GM12865 (cell line): ENCODE data around the gene CHRNA5.

Experiments
- DNase-seq: peaks from one replicate; pipeline ENCODE4 v3.0.0; 2010; ENCODE audit warnings: low read depth
- H3K4me3 ChIP-seq: 2 replicates; pipeline ENCODE4 v1.5.1; 2011; ENCODE audit warnings: mild to moderate bottlenecking, low read depth, low read length, control low read depth
- TF ChIP-seq, protein P1 (sequence below): IDR thresholded peaks from 2 replicates; pipeline ENCODE4 v1.5.1; 2011; ENCODE audit warnings: low read length, control low read depth, low read depth, inconsistent platforms; ENCODE audit not compliant: insufficient read depth; ENCODE audit errors: missing control alignments

CHRNA5 gene

DNA sequence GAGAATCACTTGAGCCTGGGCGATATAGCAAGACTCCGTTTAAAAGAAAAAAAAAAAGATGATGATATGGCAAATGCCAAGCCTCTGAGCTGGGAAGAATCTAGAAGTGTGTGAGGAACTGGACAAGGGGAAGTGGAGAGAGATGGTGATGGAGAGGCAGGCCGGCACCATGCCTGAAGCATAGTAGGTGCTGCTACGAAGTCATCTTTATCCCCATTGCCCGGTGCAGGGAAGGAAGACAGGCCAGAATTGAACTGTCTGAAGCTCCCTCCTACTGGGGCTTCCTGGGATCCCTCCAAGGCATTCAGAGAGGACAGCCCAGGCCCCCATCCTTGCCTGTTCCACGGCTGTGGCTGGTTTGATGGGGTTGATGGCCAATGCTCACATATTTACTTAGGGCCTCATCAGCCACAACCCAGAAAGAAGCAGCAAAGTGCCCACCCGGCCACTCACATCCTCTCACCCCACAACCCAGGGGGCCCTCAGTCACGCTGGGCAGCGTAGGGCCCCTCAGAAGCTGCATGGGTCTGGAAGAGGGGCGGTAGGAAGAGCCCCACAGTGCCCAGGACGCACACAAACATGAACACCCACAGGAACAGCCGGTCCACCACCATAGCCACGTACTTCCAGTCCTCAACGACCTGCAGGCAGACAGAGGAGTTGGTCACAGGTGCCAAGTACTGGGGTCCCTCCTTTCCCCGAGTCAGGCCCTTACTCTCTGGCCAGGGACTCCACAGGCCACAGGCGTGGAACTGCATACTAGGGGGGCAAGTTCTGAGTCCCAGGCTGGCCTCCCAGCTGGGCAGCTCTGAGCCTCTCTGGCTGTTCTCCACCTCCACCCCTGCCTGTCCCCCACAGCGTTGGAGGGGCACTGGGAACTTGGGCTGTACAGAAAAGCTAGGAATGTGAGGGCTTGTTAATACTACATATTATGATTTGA, 59.6 kb downstream of the CHRNA5 start:
- DNase-seq = no peak
- TF ChIP-seq, protein P1, sequence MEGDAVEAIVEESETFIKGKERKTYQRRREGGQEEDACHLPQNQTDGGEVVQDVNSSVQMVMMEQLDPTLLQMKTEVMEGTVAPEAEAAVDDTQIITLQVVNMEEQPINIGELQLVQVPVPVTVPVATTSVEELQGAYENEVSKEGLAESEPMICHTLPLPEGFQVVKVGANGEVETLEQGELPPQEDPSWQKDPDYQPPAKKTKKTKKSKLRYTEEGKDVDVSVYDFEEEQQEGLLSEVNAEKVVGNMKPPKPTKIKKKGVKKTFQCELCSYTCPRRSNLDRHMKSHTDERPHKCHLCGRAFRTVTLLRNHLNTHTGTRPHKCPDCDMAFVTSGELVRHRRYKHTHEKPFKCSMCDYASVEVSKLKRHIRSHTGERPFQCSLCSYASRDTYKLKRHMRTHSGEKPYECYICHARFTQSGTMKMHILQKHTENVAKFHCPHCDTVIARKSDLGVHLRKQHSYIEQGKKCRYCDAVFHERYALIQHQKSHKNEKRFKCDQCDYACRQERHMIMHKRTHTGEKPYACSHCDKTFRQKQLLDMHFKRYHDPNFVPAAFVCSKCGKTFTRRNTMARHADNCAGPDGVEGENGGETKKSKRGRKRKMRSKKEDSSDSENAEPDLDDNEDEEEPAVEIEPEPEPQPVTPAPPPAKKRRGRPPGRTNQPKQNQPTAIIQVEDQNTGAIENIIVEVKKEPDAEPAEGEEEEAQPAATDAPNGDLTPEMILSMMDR = no peak
- no peak overlapping the region for H3K4me3 ChIP-seq

DNA sequence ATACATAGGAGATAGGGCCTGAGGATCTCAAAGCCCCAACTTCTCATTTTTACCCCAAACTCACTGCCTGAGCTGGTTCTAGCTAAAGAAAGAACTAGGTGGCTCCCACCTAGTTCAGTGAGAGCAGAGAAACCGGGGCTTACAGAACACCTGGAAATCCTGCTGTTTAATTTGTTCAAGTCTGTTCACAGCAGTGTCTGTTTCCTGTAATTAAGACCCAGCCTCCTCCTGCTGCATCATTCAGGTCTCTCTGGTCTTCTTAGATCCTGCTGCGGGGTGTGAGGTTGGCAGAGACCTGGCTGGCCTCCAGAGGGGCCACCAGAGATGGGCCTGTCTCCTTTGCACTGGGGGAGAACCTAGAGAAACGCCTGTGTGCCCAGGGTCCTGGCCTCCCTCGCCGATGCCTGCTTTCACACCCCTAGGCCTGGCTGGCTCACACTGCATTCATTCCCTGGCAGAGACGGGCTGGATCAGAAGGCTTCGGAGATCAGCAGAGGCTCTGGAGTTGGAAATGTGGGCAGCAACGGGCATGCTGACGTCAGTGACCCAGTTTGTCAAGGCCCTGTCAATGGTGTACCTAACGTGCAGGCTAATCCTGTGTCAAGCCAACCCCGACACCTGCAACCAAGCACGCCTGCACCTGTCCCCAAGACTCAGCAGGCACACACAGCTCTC, 60.4 kb downstream of the CHRNA5 start:
- no peak overlapping the region for H3K4me3 ChIP-seq
- TF ChIP-seq, protein P1 = no peak
- DNase-seq = no peak

DNA sequence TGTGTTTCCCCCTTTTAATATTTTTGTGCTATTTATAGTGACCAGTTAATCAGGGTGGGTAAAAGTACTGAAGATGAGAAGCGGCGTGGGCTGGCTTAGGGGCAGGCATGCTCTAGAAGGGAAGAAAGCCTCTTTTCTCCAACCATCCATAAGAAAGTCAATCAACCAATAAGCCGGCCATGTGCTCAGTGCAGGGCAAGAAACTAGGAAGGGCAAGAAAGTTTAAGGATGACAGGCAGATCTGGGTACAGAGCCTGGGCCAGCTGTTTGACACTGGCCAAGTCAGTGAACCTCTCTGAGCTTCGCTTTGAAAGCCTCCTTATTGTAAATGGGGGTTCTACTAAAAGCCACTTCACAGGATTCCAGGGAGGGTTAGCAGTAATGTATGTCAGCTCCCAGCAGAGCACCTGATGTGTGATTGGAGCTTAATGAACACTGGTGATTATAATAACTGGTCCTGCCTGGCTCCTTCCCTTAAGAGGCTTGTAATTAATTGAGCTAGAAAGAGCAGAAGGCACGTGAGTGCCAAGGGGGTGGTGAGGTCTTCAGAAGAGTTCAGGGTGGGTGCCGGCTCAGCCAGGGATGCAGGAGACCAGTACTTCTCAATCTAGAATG, 61.2 kb downstream of the CHRNA5 start:
- DNase-seq = no peak
- TF ChIP-seq, protein P1 = no peak
- H3K4me3 ChIP-seq = no peak overlapping the region

DNA sequence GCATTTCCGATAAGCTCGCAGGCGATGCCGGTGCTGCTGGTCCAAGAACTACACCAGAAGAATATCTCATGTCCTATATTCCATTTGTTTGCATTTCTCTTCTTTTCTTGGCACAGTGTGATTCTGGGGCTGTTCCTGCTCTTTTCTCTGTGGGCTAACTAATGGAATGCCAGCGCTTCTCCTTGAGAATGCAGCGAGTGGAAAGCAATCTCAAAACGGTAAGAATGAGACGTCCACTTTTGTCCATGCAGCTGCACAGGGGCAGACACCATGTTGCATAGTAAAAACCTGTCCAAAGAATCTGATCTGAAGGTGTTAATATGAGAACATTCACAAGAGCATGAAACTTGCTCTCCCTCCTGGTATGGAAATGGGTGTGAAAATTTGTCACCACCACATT, 62.0 kb downstream of the CHRNA5 start:
- H3K4me3 ChIP-seq = no peak overlapping the region
- TF ChIP-seq, protein P1 = no peak
- DNase-seq = no peak

DNA sequence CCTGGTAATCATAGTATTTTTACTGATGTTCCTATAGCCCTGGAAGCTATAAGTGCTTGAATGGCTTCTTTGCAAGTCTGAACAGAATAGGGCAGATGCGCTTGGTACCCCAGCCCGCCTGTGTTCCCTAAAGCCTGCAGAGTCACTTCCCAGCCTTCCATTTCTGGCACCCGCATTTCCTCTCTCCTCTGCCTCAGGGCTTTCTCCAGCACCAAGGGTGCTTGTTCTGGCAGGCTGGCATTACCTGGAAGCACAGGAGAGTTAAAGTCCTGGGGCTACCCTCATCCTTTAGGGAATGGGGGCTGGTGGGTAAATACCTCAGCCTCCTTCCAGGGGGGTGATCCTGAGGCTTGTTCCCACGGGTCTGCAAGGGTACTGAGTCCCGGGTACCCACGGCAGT, 62.9 kb downstream of the CHRNA5 start:
- TF ChIP-seq, protein P1 = no peak
- no peak overlapping the region for H3K4me3 ChIP-seq
- no peak for DNase-seq

DNA sequence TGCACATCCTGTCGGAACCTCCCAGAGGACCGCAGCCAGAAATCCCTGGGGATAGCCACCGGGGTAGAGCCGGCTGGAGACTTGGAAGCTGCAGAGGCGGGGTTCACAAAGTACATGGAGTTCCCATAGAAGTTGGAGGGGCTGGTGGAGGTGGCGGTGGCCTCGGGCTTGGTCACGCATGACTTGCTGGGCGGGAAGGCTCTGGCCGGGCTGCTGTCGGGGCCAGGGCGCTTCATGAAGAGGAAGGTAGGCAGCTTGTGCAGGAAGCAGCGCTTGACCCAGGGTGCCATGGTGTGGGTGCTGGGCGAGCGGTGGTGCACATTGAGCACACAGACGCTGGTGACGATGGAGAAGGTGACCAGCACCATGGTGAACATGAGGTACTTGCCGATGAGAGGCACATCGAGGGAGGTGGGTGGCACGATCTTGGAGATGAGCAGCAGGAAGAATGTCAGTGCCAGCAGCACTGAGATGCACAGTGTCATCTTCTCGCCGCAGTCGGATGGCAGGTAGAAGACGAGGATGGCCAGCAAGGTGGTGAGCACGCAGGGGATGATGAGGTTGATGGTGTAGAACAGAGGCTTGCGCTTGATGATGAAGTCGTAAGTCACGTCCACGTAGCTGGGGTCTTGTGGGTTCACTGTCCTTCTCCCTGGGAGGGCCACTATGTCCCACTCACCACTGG, 63.9 kb downstream of the CHRNA5 start:
- H3K4me3 ChIP-seq = no peak overlapping the region
- no peak for DNase-seq
- TF ChIP-seq, protein P1 = no peak
